ENCODE data around the gene ZNF837. TPM values are rescaled to one million over a fixed set of nuclear protein-coding genes. Genes with fewer than 3 reads are reported as not detected.

The ZNF837 gene
- total and polyA plus RNA-seq, 2 of the 4 experiments (the other 2 are of a cell fraction): 0.54 to 1.2 TPM

DNA sequence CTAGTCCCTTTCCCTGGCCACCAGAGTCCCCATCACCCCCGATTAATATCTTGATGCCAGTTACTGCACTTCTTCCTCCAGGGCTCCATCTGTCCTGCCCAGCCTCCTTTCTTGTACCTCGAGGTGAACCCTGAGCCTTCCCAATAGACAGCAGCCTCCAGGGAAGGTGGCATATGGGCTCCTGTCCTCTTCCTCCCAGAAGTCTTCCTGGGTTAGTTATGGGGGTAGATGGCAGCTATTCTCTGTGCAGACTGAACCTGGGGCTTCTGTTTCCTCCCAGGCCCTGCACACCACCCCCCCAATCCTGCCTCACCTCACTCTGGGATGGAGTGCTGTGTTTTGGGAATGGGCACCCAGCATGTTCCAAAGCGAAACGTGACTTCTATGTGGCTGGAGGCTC is 17.3 kb upstream of the ZNF837 start:
- peaks cover 5% of the 10 kb centered on the region for H3K4me1 ChIP-seq (ENCODE audit: control insufficient read depth, insufficient read depth, low read length)
- ChIA-PET POLR2A (ENCODE audit: unreplicated experiment) (no interaction called here), CTCF (no interaction called here)
- BruUV-seq (replicated peaks): no TSS peak
- H3K9me1 ChIP-seq (ENCODE audit: insufficient read depth, low read length): no peaks in the 10 kb centered on the region
- H3K4ac ChIP-seq (ENCODE audit: low read depth, low read length): no peak overlapping the region
- no peak overlapping the region for H3K4me2 ChIP-seq (ENCODE audit: low read depth, low read length)
- no peaks in the 10 kb centered on the region for H3K27me3 ChIP-seq (ENCODE audit: control insufficient read depth, insufficient read depth, low read length)
- no peak overlapping the region for H3K56ac ChIP-seq (ENCODE audit: extremely low read depth, insufficient read depth, low read length)
- 92% methylated on average over 2 of the region's 4 CpGs; no CpG with 5 or more reads in 1 of the 2 experiments for WGBS, 2 experiments (ENCODE audit: extremely low coverage in 2 of 2, insufficient read length in 1 of 2)
- peaks cover 21% of the 10 kb centered on the region for H3K36me3 ChIP-seq (ENCODE audit: control insufficient read depth, insufficient read depth, low read length)
- dilution Hi-C loops (cut with HindIII; ENCODE audit: low sequenced_read_pairs, unreplicated experiment): no loop called here
- no peak overlapping the region for H3K23ac ChIP-seq (ENCODE audit: low read depth, low read length)
- H3K79me1 ChIP-seq (ENCODE audit: low read depth in 1 of 2, low read length in 2 of 2): peaks cover under 1 to 28% of the 10 kb centered on the region in 2 experiments; a peak in 3 of 4 replicates
- H2AK5ac ChIP-seq (ENCODE audit: low read depth, low read length): no peak overlapping the region
- no peak for TF ChIP-seq POLR2A (IDR thresholded peaks at IDR 0.05; ENCODE audit: low read depth, low read length)
- no peak for TF ChIP-seq CEBPB (IDR thresholded peaks at IDR 0.05; ENCODE audit: low read depth, low read length)
- H3K18ac ChIP-seq (ENCODE audit: low read depth, low read length): no peak overlapping the region
- H3K4me3 ChIP-seq (ENCODE audit: insufficient read depth, low read depth, low read length): no peak overlapping the region
- in situ Hi-C loops (cut with MboI; ENCODE audit: low sequenced_read_pairs): no loop called here
- H2BK20ac ChIP-seq (ENCODE audit: low read depth, low read length): no peak overlapping the region
- no peak overlapping the region for H2BK120ac ChIP-seq (ENCODE audit: low read depth, low read length)
- no peak overlapping the region for H4K5ac ChIP-seq (ENCODE audit: low read depth, low read length)
- no peak overlapping the region for H2BK5ac ChIP-seq (ENCODE audit: low read depth, low read length, poor library complexity, severe bottlenecking)
- no peak overlapping the region for H2AK9ac ChIP-seq (replicated peaks; ENCODE audit: low read depth, low read length, poor library complexity)
- ATAC-seq (ENCODE audit: low read depth) (no peak), DNase-seq (no peak)
- no peaks in the 10 kb centered on the region for H3K9me3 ChIP-seq (ENCODE audit: control insufficient read depth, insufficient read depth, low read length)
- no peak overlapping the region for H2BK15ac ChIP-seq (ENCODE audit: low read depth, low read length)
- no peak overlapping the region for H2AFZ ChIP-seq (replicated peaks; ENCODE audit: low read length, poor library complexity)
- H3K9ac ChIP-seq (ENCODE audit: low read depth, low read length): no peak overlapping the region
- H3K27ac ChIP-seq (ENCODE audit: insufficient read depth, low read length): no peak overlapping the region
- no peak overlapping the region for H4K8ac ChIP-seq (ENCODE audit: low read depth in 2 of 2, low read length in 2 of 2)
- no peak overlapping the region for H4K91ac ChIP-seq (ENCODE audit: insufficient read depth, low read depth, low read length)
- H4K20me1 ChIP-seq (ENCODE audit: insufficient read depth, low read length): peaks cover 19% of the 10 kb centered on the region
- H3K14ac ChIP-seq (replicated peaks; ENCODE audit: low read depth, low read length): no peak overlapping the region
- intact Hi-C loops (cut with micrococcal nuclease): no loop called here

All from IMR-90 (cell line).